ENCODE results near the gene ZNF823.
"Not testable (repeated sequence)": the region's sequence is repeated elsewhere in the genome, so short reads cannot be mapped to it uniquely, and the experiment has no call there.

The ZNF823 gene

DNA sequence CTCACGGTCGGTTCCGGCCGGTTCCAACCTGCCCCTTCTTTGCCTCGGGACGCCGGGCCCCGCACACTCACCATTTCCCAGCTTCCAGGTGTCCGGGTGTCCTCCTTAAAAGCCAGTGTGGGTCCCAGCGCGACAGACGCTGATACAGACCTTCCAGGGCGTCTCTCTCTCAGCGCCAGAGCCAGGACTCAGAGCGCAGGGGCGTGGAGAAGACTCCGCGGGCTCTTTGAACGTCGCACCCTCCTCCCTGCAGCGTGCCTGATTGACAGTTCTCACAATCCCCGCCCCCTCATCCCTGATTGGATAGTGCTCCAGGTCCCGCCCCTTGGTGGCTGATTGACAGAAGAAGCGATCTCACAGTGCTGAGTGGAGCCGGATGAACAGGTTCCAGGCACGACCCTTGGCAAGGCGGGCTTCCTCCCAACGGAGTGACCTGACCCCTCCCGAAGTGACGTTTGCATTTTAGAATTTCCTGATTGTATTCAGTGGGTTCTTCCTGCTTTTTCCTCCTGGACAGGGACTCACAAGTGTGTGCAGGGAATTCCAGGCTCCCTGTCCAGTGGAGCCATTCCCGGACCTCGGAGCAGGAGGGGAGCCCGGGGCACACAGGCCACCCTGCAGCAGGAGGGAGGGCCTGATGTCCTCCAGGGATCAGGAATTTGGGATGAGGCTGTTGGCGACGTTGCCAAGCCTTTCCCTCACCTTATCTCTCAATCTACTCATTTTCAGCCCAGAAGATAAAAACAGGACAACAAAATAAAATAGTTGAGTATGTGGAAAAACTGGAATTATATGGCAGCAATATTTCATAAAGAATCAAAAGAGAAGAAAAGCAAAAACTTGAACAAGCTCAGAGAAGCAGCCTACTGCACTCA, at the start of gene ZNF823:
Gene ZNF823, minus strand, starts transcription at position 201 of the 875 bp plus-strand sequence. Its CDS starts 127 bp downstream, at position 74.
- DNase-seq: peak; percentile 98 to 99

DNA sequence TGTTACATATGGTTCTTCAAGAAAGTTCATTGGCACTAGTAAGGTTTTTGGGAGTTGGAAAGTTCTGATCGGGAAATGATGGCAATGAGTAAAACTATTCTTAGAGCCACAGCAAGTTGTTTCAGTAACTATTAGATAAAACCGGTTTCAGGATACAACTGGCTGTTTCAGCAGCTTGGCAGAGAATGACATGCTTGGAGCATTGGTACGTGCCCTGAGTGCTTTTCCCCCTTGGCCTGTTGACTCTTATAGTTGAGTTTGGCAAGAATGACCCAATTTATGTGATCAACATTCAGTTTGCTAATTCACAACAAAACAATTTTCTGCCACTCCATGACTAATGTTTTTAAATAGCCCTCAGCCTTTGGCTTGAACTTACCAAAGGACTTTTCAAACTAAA, 48.8 kb upstream of the ZNF823 start:
- DNase-seq: no peak

DNA sequence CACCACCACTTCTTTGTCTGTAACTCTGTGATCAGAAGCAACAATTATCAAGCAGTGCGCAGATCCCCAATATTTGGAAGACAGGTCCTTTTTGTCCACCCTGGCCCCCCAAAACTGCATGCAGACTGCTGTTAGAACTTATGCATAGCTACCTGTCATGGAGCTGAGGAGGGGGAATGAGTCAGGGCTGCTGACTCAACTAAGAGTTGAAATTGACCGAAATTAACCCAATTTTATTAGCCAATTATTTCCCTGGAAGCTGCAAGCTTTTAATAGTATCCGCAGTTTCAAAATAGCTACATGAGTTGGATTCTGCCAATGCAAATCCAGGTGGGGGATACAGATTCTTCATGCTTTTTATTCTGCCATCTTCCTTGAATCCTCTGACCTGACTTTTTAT, 45.6 kb upstream of the ZNF823 start:
- DNase-seq: no peak

DNA sequence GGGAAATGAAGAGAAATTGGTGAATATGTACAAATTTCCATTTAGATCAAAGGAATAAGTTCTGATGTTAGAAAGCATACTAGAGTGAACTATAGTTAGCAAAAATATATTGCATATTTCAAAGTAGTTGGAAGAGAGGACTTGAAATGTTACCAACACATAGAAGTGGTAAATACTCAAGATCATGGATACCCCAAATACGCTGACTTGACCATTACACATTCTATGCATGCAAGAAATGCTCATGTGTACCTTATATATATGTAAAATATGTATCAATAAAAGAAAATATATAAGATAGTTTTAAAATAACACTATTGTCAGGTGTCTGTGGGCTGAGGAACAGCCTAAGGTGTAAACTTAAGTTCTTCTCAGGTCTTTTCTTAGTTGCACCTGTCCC, 45.0 kb upstream of the ZNF823 start:
- DNase-seq: no peak

DNA sequence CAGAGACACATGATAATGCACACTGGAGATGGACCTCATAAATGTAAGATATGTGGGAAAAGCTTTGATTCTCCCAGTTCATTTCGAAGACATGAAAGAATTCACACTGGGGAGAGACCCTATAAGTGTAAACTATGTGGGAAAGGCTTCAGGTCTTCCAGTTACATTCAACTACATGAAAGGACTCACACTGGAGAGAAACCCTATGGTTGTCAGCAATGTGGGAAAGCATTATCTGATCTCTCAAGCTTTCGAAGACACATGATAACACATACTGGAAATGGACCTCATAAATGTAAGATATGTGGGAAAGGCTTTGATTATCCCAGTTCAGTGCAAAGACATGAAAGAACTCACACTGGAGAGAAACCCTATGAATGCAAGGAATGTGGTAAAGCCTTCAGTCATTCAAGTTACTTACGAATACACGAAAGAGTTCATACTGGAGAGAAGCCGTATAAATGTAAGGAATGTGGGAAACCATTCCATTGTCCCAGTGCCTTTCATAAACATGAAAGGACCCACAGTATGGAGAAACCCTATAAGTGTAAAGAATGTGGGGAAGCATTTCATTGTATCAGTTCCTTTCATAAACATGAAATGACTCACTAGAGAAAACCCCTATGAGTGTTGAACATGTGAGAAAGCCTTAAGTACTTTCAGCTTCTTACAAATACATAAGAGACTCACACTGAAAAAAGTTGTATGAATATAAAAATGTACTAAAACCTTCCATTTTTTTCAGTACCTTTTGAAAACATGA, 42.7 kb upstream of the ZNF823 start:
- no peak for DNase-seq

DNA sequence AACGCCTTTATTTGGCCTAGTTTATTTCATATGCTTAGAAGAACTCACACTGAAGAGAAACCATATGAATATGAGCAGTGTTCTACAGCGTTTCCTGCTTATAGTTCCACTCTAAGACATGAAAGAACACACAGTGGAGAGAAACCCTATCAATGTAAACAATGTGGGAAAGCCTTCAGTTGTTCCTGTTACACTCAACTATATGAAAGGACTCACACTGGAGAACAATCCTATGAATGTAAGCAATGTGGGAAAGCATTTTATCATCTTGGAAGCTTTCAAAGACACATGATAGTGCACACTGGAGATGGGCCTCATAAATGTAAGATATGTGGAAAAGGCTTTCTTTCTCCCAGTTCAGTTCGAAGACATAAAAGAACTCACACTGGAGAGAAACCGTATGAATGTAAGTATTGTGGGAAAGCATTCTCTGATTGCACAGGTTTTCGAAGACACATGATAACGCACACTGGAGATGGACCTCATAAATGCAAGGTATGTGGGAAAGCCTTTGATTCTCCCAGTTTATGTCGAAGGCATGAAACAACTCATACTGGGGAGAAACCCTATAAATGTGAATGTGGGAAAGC, 41.8 kb upstream of the ZNF823 start:
- no peak for DNase-seq

DNA sequence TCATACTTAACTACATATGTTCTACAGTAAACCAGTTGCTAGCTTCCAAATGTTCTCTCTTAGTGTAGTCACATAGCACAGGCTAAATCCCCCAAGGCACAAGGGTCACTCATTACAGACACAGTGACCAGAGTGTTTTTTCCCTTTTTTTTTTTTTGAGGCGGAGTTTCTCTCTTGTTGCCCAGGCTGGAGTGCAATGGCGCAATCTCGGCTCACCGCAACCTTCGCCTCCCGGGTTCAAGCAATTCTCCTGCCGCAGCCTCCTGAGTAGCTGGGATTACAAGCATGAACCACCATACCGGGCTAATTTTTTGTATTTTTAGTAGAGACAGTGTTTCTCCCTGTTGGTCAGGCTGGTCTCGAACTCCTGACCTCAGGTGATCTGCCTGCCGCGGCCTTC, 37.9 kb upstream of the ZNF823 start:
- not testable (repeated sequence) for DNase-seq

DNA sequence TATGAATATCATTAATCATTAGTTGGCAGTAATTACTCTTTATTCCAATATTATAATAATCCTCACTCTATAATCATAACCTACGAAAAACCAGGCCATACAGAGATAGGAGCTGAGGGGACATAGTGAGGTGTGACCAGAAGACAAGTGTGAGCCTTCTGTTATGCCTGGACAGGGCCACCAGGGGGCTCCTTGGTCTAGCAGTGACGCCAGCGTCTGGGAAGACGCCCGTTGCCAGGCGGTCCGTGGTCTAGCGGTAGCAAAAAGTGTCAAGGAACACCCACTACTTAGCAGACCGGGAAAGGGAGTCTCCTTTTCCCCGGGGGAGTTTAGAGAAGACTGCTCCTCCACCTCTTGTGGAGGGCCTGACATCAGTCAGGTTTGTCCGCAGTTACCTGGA, 32.8 kb upstream of the ZNF823 start:
- DNase-seq: not testable (repeated sequence)

DNA sequence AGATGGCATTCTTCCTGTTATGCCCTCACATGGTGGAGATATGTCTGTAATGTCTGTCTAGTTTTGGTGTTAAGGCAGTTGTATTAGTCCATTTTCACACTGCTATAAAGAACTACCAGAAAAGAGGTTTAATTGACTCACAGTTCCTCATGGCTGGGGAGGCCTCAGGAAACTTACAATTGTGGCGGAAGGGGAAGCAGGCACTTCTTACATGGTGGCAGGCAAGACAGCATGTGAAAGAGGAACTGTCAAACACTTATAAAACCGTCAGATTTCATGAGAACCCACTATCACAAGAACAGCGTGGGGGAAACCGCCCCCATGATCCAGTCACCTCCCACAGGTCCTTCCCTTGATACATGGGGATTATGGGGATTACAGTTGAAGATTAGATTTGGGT, 31.2 kb upstream of the ZNF823 start:
- DNase-seq: no peak

DNA sequence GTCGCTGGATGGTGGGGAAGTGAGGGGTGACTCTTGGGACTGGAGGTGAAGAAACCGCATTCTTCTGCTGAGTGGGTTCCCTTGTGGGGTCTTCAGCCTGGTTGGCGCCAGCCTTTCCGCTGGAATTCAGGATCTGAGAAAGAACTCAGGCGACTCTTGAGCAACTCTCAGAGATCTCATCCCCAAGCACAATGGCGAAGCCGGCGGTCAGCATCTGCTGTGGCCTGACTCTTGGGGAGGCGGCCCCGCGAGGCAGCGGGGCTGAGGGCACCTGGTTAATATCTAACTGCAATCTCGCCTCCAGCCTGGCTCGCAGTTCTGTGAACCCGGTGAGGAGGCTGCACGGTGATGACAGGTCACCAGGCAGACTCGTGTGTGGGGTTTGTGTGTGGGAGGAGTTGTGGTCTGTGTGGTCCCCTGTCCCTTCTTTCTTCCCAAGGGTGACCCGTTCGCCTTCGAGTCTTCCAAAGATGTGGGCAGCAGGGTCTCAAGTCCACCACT, 28.9 kb upstream of the ZNF823 start:
- peak; percentile 25 to 28 for DNase-seq

DNA sequence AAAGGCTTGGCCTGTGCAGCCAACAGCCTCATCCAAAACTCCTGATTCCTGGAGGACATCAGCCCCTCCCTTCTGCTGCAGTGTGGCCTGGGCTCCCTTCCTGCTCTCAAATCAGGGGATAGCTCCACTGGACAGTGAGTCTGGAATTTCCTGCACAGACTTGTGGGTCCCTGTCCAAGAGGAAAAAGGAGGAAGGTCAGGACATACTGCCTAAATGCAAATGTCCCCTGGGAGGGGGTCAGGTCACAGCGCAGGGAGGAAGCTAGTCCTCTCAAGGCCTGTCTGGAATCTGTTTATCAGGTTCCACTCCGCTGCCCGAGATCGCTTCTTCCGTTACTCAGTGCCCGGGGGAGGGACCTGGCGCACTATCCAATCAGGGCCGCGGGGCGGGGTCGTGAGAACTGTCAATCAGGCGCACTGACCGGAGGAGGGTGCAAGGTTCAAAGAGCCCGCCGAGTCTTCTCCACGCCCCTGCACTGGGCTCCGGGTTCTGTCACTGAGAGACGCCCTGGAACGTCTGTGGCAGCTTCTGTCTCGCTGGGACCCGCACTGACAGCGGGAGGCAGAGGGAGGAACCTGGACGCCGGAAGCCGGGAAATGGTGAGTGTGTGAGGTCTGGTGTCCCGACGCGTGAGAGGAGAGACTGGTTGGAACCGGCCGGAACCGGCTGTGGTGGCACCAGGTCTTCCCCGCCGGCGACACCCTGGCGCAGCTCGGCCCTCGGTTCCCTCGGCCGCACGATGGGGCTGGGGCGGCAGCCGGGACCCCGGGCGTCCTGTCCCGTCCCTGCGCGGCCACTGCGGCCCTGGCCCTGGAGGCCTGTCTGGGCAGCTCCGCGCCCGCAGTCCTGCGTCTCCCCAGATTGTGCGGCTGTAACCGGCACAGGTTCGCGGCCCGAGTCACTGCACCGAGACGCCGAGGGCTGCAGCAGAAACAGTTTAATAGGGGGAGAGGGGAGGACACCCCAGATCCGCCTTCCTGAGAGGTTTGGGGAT, 28.1 kb upstream of the ZNF823 start, which contains the start of gene ZNF441:
Gene ZNF441, plus strand, starts transcription at position 404 of the 995 bp plus-strand sequence. Its CDS starts 194 bp downstream, at position 598.
- DNase-seq: peak; percentile 97 to 98

DNA sequence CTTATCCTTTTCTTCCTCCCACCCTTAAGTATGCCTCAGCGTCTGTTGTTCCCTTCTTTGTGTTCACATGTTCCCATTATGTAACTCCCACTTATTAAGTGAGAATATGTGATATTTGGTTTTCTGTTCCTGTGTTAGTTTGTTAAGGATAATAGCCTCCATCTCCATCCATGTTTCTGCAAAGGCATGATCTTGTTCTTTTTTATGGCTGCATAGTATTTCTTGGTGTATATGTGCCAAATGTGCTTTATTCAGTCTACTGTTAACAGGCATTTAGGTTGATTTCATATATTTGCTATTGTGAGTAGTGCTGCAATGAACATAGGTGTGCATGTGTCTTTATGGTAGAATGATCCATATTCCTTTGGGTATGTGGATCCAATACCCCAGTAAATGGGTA, 24.9 kb upstream of the ZNF823 start:
- no peak for DNase-seq

DNA sequence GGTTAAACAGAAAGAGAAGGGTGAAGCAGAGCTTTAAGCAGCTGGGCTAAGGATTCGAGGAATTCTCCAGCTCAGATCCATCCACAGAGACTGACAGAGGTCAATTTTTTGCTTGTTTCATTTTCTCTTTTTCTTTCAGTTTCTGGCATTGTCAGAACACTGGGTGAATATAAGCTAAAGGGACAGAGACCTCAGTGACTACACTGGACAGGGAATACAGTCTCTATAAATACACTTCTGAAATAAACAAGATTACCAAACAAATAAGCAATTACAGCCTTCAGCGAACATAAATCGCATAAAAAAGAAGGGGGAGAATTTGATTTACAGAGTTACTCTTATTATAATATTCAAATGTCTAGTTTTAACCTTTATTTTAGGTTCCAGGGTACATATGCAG, 24.4 kb upstream of the ZNF823 start:
- no peak for DNase-seq

DNA sequence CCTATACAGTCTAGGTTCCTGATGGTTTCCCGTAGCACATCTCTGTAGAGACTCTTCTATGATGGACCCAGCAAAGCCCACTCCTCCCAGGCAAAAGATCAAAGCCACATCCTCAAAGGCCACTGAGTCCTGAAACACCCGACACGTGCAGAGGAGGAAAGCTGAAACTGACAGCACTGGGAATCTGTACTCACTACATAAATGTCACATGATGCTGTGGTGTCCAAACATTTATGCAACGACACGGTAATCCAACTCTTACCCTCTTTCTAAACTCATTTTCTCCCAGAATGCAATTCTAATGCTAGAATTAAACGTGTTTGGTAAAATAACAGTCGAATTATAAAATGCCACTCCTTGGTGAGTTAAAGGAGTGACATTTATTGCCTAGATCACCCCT, 21.1 kb upstream of the ZNF823 start:
- no peak for DNase-seq

DNA sequence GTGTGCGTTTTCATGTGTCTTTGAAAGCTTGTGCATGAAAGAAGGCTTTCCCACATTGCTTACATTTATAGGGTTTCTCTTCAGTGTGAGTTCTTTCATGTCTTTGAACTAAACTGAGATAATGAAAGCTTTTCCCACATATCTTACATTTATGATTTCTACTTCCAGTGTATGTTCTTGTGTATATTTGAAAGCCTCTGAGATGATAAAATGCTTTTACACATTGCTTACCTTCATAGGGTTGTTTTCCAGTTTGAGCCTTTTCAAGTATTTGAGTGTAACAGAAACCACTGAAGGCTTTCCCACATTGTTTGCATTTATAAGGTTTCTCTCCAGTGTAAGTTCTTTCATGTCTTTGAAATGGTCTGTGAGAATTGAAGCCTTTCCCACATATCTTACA, 18.2 kb upstream of the ZNF823 start:
- no peak for DNase-seq

DNA sequence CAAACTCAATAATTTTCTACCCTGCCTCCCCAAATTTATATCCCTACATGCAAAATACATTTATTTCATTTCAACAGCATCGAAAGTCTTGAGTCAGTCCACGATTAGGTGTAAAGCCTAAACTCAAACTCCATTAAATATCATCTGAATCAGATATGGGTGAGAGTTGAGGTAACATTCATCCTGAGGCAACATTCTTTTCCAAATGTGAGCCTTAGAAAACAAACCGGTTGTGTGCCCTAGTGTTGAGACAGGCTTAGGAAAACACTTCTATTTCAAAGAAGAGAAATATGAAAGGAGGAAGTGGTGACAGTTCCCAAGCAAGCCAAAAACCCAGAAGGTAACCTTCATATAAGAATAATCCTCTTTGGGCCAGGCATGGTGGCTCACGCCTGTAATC, 15.9 kb upstream of the ZNF823 start:
- no peak for DNase-seq

DNA sequence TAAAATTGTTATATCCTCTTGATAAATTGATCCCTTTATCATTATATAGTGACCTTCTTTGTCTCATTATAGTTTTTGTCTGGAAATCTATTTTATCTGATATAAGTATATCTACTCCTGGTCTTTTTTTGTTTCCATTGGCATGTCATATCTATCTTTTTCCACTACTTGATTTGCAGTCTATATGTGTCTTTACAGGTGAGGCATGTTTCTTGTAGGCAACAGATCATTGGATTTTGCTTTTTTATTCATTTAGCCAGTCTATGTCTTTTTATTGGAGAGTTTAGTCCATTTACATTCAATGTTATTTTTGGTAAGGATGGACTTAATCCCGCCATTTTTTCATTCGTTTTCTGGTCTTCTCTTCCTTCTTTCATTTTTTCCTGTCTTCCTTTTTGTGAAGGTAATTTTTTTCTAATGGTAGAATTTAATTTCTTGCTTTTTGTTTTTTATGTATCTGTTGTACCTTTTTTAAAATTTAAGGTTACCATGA, 13.5 kb upstream of the ZNF823 start:
- no peak for DNase-seq

DNA sequence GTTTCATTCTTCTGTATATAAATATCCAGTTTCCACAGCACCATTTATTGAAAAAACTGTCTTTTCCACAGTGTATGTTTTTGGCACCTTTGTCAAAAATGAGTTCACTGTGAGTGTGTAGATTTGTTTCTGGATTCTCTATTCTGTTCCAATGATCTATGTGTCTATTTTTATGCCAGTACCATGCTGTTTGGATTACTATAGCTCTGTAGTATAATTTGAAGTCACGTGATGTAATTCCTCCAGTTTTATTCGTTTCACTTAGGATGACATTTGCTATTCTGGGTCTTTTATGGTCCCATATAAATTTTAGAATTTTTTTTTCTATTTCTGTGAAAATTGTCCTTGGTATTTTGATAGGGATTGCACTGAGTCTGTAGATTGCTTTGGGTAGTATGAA, 11.0 kb upstream of the ZNF823 start:
- DNase-seq: no peak

DNA sequence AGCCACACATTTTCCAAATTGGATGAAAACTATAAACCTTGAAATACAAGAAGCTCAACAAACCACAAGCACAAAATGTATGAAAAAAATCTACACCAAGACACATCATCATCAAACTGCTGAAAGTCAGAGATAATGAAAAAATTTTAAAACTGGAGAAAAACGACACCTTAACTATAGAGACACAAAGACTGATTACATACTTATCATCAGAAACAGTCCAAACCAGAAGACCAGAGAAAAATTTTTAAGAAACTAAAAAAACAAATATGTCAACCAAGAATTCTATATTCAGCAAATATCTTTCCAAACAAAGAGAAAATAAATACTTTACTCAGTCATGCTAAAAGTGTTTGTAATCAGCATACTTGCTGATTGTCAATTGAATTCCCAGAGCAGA, 8.5 kb upstream of the ZNF823 start:
- DNase-seq: no peak

DNA sequence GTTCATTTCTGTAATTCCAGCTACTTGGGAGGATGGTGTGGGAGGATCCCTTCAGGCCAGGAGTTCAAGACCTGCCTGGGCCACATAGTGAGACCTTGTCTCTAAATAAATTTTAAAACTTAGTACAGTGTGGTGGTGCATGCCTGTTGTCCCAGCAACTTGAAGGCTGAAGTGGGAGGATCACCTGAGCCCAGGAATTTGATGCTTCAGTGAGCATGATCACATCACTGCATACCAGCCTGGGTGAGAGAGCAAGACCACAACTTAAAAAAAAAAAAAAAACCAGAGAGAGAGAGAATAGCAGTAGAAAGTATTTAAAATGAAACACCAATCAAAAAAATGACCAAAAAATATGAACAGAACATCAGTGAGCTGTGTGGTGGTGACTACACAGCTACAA, 7.1 kb upstream of the ZNF823 start:
- no peak for DNase-seq

DNA sequence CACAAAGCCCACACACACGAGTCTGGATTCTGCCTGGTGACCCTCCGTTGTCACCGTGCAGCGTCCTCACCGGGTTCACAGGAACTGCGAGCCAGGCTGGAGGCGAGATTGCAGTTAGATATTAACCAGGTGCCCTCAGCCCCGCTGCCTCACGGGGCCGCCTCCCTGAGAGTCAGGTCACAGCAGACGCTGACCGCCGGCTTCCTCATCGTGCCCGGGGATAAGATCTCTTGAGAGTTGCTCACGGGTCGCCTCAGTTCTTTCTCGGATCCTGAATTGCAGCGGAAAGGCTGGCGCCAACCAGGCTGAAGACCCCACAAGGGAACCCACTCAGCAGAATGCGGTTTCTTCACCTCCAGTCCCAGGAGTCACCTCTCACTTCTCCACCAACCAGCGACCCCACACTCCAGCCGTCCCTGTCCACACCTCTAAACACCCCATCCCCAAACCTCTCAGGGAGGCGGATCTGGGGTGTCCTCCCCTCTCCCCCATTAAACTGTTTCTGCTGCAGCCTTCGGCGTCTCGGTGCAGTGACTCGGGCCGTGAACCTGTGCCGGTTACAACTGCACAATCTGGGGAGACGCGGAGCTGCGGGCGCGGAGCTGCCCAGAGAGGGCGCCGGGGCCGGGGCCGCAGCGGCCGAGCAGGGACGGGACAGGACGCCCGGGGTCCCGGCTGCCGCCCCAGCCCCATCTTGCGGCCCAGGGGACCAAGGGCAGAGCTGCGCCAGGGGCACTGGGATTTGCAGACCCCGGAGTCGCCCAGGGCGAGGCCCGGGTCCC, 591 bp downstream of the ZNF823 start:
- peak; percentile 41 to 44 for DNase-seq

Data from stimulated activated CD4-positive, alpha-beta T cell treated with anti-CD3 and anti-CD28 coated beads, Interleukin-2, amount 100 ng/mL, for 24 hours (primary cell).